HG02885 (cell line): ENCODE measurements around the gene ASH1L.
"Not testable (repeated sequence)": the region's sequence is repeated elsewhere in the genome, so short reads cannot be mapped to it uniquely, and the experiment has no call there.

ENCODE experiments used
- ATAC-seq: cut with Tn5 transposase; IDR thresholded peaks from one replicate; pipeline ENCODE4 v1.9.1; 2021; ENCODE audit warnings: mild to moderate bottlenecking; ENCODE audit not compliant: unreplicated experiment, poor library complexity

Gene ASH1L

GRCh38 chr1:155455588-155456195 is 106.9 kb downstream of the ASH1L start:
- ATAC-seq: no peak

GRCh38 chr1:155454096-155454495 is 108.5 kb downstream of the ASH1L start:
- no peak for ATAC-seq

- no peak for ATAC-seq
Observed at GRCh38 chr1:155453141-155453540, 109.5 kb downstream of the ASH1L start.

- no peak for ATAC-seq
Observed at GRCh38 chr1:155451199-155451598, 111.4 kb downstream of the ASH1L start.

GRCh38 chr1:155442431-155442830 is 120.2 kb downstream of the ASH1L start:
- not testable (repeated sequence) for ATAC-seq

- no peak for ATAC-seq
Observed at GRCh38 chr1:155437405-155437804, 125.2 kb downstream of the ASH1L start.

- ATAC-seq: not testable (repeated sequence)
Observed at GRCh38 chr1:155433831-155434389, 128.7 kb downstream of the ASH1L start.

- ATAC-seq: not testable (repeated sequence)
Observed at GRCh38 chr1:155433128-155433830, 129.3 kb downstream of the ASH1L start.

- no peak for ATAC-seq
Observed at GRCh38 chr1:155424091-155424490, 138.5 kb downstream of the ASH1L start.

GRCh38 chr1:155420788-155421187 is 141.8 kb downstream of the ASH1L start:
- ATAC-seq: no peak

GRCh38 chr1:155411840-155412239 is 150.8 kb downstream of the ASH1L start:
- ATAC-seq: not testable (repeated sequence)

- no peak for ATAC-seq
Observed at GRCh38 chr1:155410931-155411330, 151.7 kb downstream of the ASH1L start.

GRCh38 chr1:155396874-155397476 is 165.6 kb downstream of the ASH1L start:
- no peak for ATAC-seq

- no peak for ATAC-seq
Observed at GRCh38 chr1:155392898-155393411, 169.6 kb downstream of the ASH1L start.

- no peak for ATAC-seq
Observed at GRCh38 chr1:155389826-155390225, 172.8 kb downstream of the ASH1L start.

GRCh38 chr1:155385836-155386235 is 176.8 kb downstream of the ASH1L start:
- ATAC-seq: not testable (repeated sequence)

GRCh38 chr1:155383406-155383805 is 179.2 kb downstream of the ASH1L start:
- ATAC-seq: no peak

GRCh38 chr1:155379631-155380090 is 182.9 kb downstream of the ASH1L start:
- ATAC-seq: no peak

GRCh38 chr1:155379180-155379579 is 183.4 kb downstream of the ASH1L start:
- no peak for ATAC-seq

- ATAC-seq: no peak
Observed at GRCh38 chr1:155360051-155360450, 202.6 kb downstream of the ASH1L start.

- ATAC-seq: no peak
Observed at GRCh38 chr1:155352631-155353030, 210.0 kb downstream of the ASH1L start.
